Measurements from ENCODE around the gene PALMD. TPM values are rescaled to one million over a fixed set of nuclear protein-coding genes. Genes with fewer than 3 reads are reported as not detected.

The PALMD gene
- total RNA-seq, 1 donor: 16.8 TPM

- TF ChIP-seq, protein P1, sequence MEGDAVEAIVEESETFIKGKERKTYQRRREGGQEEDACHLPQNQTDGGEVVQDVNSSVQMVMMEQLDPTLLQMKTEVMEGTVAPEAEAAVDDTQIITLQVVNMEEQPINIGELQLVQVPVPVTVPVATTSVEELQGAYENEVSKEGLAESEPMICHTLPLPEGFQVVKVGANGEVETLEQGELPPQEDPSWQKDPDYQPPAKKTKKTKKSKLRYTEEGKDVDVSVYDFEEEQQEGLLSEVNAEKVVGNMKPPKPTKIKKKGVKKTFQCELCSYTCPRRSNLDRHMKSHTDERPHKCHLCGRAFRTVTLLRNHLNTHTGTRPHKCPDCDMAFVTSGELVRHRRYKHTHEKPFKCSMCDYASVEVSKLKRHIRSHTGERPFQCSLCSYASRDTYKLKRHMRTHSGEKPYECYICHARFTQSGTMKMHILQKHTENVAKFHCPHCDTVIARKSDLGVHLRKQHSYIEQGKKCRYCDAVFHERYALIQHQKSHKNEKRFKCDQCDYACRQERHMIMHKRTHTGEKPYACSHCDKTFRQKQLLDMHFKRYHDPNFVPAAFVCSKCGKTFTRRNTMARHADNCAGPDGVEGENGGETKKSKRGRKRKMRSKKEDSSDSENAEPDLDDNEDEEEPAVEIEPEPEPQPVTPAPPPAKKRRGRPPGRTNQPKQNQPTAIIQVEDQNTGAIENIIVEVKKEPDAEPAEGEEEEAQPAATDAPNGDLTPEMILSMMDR (IDR thresholded peaks at IDR 0.05; ENCODE audit: insufficient read depth, low read depth, low read length): no peak
- no peak overlapping the region for H3K4me3 ChIP-seq (ENCODE audit: low read depth, low read length)
- peak; percentile 65 for DNase-seq (ENCODE audit: low read depth)
These were observed 26.8 kb downstream of the PALMD start for GRCh38 chr1:99672530-99673213.

- H3K4me3 ChIP-seq (ENCODE audit: low read depth, low read length): no peak overlapping the region
- TF ChIP-seq, protein P1 (IDR thresholded peaks at IDR 0.05; ENCODE audit: insufficient read depth, low read depth, low read length): no peak
- DNase-seq (ENCODE audit: low read depth): no peak
These were observed 27.4 kb downstream of the PALMD start for GRCh38 chr1:99673315-99673714.

DNA sequence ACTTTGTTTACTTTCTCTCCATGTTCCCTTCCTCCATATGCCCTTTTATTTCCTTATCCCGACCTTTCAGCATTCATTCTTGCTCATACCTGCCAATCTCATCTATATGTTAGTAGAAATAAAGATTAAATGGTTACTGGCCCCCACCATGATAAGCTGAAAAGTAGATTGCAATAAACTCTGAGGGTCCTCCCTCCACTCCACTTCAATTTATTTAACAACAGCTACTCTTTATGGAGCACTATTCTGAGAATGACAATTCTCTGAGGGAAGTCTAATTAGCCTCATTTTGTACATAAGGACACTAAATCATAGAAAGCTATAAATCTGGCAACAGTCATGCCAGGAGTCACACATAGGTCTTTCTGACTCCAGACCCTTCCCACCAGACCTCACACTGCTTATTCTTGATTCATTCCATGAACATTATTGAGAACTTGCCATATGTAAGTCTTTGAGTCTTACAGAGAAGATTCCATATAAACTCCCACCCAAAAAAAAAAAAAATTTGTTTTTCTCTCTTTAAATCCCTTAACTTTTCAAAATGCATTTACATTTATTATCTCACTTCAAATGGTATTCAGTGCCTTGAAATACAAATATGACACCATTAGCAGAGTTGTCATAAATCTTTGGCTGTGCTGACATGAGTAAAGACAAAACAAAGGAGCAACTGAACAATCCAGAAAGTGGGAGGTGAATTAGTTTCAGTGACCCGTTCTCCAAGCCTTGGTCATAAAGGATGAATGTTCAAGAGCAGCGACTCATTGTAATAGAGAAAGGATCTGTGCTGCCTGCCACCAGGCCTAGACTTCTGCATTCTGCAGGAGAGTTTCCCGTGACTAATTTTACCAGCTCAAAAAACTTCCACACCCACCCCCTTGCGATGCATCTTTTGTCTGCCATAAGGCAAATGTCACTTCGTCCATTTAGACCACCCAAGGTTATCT is 28.5 kb downstream of the PALMD start:
- no peak overlapping the region for H3K4me3 ChIP-seq (ENCODE audit: low read depth, low read length)
- TF ChIP-seq, protein P1 (IDR thresholded peaks at IDR 0.05; ENCODE audit: insufficient read depth, low read depth, low read length): no peak
- DNase-seq (ENCODE audit: low read depth): no peak

- no peak overlapping the region for H3K4me3 ChIP-seq (ENCODE audit: low read depth, low read length)
- DNase-seq (ENCODE audit: low read depth): no peak
- TF ChIP-seq, protein P1 (IDR thresholded peaks at IDR 0.05; ENCODE audit: insufficient read depth, low read depth, low read length): no peak
These were observed 29.4 kb downstream of the PALMD start for GRCh38 chr1:99675292-99675691.

DNA sequence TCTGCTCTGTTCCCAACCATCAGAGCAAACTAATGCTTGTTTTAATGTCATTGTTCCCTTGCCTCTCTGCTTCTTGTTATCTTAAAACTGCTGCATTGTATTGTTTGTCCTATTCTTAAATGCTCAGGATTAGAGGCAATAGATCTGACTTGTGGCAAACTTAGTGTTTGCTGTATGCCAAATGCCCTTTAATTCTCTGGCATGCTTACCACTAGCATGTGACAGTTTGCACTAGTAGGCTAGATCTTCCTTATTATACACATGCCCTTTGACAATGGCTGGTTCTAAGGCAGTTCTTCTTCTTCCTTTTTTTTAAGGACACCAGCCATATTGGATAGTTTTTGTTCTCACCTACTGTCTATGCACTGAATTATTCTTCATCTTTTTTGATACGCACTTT is 30.1 kb downstream of the PALMD start:
- TF ChIP-seq, protein P1 (IDR thresholded peaks at IDR 0.05; ENCODE audit: insufficient read depth, low read depth, low read length): no peak
- no peak overlapping the region for H3K4me3 ChIP-seq (ENCODE audit: low read depth, low read length)
- no peak for DNase-seq (ENCODE audit: low read depth)

GRCh38 chr1:99676876-99677275 is 31.0 kb downstream of the PALMD start:
- no peak overlapping the region for H3K4me3 ChIP-seq (ENCODE audit: low read depth, low read length)
- no peak for DNase-seq (ENCODE audit: low read depth)
- TF ChIP-seq, protein P1 (IDR thresholded peaks at IDR 0.05; ENCODE audit: insufficient read depth, low read depth, low read length): no peak

Data from fibroblast of villous mesenchyme (primary cell).